Vagina (tissue), 2 donors: ENCODE measurements around the gene PSEN1. TPM values are rescaled to one million over a fixed set of nuclear protein-coding genes. Genes with fewer than 3 reads are reported as not detected.

Experiments
- DNase-seq, 2 donors: peaks; one replicate each; pipeline ENCODE4 v3.0.0-alpha.2; 2017; ENCODE audit errors: extremely low spot score in 2 of 2
- H3K27ac ChIP-seq: fragments of 200-600 bp; sonication (generic); one replicate; pipeline ENCODE4 v1.5.1; 2019
- H3K27me3 ChIP-seq: fragments of 200-600 bp; sonication (generic); one replicate; pipeline ENCODE4 v1.5.1; 2019
- H3K36me3 ChIP-seq, 2 donors: fragments of 200-600 bp; sonication (generic); one replicate each; pipeline ENCODE4 v1.5.1; 2017 to 2019
- H3K4me1 ChIP-seq: fragments of 200-600 bp; sonication (generic); one replicate; pipeline ENCODE4 v1.5.1; 2019
- H3K4me3 ChIP-seq, 2 donors: fragments of 200-600 bp; sonication (generic); 1 replicate in 1 of 2; 2 replicates in 1 of 2; pipeline ENCODE4 v1.5.1; 2016 to 2019
- H3K9me3 ChIP-seq: fragments of 200-600 bp; sonication (generic); one replicate; pipeline ENCODE4 v1.5.1; 2019
- POLR2A ChIP-seq, 2 donors: fragments of 450-650 bp; IDR thresholded peaks; one replicate each; pipeline ENCODE4 v1.6.1; 2017; ENCODE audit warnings: antibody characterized with exemption in 2 of 2, mild to moderate bottlenecking in 2 of 2, moderate library complexity in 2 of 2
- POLR2AphosphoS5 ChIP-seq, 2 donors: sonication (generic); formaldehyde crosslinking; IDR thresholded peaks; one replicate each; pipeline ENCODE4 v1.9.0; 2017; ENCODE audit warnings: antibody characterized with exemption in 2 of 2, mild to moderate bottlenecking in 2 of 2, low read depth in 1 of 2; ENCODE audit not compliant: insufficient read depth in 1 of 2
- intact Hi-C: fragments of 100-400 bp; cut with DNase I; formaldehyde crosslinking; loops from one replicate; pipeline ENCODE4 v1.15.1; 2023
- total RNA-seq: library from RNA; depleted of rRNA; stranded (reverse); fragments of >200 nt; gene quantifications from one replicate; pipeline ENCODE4 v1.2.3, GENCODE V29; 2016
- TF ChIP-seq, protein P1 (sequence below), 3 experiments: fragments of 450-650 bp in 2 of 3; fragments of 200-600 bp in 1 of 3; sonication (generic) in 1 of 3; IDR thresholded peaks; one replicate each; pipeline ENCODE4 v1.5.1; 2017 to 2019; ENCODE audit warnings: antibody characterized with exemption in 3 of 3, mild to moderate bottlenecking in 2 of 3, moderate library complexity in 2 of 3

Gene PSEN1
- total RNA-seq, 1 donor from 2014 or later: 47.1 TPM

DNA sequence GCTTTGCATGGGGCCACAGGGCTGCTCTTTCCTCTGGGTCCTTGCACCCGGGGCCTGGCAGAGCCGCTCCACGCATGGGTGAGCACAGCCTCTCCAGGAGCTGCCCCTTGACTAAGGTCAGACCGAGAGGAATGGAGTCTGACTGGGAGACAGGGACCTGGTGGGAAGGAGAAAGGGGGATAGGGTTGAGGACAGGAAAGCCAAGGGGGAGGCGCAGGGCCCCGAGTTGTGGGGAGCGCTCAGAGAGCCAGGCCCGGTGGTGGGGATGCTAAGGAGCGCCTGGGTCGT, 117.0 kb downstream of the PSEN1 start:
- no peak for TF ChIP-seq POLR2AphosphoS5 (IDR thresholded peaks at IDR 0.05; ENCODE audit: insufficient read depth in 1 of 2, low read depth in 1 of 2)
- TF ChIP-seq, protein P1, sequence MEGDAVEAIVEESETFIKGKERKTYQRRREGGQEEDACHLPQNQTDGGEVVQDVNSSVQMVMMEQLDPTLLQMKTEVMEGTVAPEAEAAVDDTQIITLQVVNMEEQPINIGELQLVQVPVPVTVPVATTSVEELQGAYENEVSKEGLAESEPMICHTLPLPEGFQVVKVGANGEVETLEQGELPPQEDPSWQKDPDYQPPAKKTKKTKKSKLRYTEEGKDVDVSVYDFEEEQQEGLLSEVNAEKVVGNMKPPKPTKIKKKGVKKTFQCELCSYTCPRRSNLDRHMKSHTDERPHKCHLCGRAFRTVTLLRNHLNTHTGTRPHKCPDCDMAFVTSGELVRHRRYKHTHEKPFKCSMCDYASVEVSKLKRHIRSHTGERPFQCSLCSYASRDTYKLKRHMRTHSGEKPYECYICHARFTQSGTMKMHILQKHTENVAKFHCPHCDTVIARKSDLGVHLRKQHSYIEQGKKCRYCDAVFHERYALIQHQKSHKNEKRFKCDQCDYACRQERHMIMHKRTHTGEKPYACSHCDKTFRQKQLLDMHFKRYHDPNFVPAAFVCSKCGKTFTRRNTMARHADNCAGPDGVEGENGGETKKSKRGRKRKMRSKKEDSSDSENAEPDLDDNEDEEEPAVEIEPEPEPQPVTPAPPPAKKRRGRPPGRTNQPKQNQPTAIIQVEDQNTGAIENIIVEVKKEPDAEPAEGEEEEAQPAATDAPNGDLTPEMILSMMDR (IDR thresholded peaks at IDR 0.05): no peak
- TF ChIP-seq POLR2A (IDR thresholded peaks at IDR 0.05): no peak
- Histone ChIP-seq H3K4me1 (no peaks in the 10 kb centered on the region), H3K4me3 (no peak overlapping the region), H3K36me3 (no peaks in the 10 kb centered on the region), H3K27ac (no peak overlapping the region), H3K9me3 (no peaks in the 10 kb centered on the region), H3K27me3 (no peaks in the 10 kb centered on the region)
- no peak for DNase-seq
- intact Hi-C loops: no loop called here

DNA sequence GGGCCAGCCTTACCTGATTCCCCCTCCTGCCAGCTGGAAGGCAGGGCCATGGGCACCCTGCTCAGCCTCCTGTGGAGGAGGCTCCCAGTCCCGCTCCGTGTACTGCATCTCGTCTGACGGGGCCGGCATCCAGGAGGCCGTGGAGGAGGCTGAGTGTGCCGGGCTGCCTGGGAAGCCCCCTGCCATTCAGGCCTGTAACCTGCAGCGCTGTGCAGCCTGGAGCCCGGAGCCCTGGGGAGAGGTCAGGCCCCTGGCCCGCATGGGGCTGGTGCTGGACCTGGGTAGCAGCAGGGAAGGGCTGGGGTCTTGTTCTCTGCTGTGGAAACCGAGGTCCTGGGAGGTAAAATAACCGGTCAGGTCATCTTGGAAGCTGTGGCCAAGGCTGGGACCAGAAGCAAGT, 117.4 kb downstream of the PSEN1 start:
- Histone ChIP-seq H3K4me1 (no peaks in the 10 kb centered on the region), H3K27ac (no peak overlapping the region), H3K9me3 (no peaks in the 10 kb centered on the region), H3K36me3 (no peaks in the 10 kb centered on the region), H3K27me3 (no peaks in the 10 kb centered on the region), H3K4me3 (no peak overlapping the region)
- intact Hi-C loops: no loop called here
- TF ChIP-seq POLR2AphosphoS5 (IDR thresholded peaks at IDR 0.05; ENCODE audit: insufficient read depth in 1 of 2, low read depth in 1 of 2): no peak
- TF ChIP-seq POLR2A (IDR thresholded peaks at IDR 0.05): no peak
- TF ChIP-seq, protein P1 (IDR thresholded peaks at IDR 0.05): no peak
- DNase-seq: no peak

DNA sequence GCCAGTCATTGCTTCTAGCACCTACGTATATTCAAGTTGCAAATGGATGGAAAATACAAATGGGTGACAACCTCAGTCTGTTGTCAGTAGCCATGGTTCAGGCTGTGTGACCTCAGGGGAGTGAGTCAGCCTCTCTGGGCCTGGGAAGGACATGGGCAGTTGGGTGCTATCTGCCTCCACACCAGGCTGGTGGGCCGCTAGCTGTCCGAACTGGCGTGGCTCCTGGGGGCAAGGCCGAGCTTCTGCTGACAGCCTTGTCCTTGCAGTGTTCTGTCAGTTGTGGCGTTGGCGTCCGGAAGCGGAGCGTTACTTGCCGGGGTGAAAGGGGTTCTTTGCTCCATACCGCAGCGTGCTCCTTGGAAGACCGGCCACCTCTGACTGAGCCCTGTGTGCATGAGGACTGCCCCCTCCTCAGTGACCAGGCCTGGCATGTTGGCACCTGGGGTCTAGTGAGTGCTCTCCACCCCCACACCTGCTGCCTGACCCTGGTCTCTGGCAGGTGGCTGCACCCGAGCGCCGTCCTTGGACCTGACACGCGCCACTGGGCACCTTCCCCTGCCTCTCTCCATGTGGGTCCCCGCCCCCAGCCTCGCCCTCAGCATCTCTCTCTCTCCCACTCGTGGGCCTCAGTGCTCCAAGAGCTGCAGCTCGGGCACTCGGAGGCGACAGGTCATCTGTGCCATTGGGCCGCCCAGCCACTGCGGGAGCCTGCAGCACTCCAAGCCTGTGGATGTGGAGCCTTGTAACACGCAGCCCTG, 118.1 kb downstream of the PSEN1 start:
- intact Hi-C loops: no loop called here
- Histone ChIP-seq H3K4me1 (no peaks in the 10 kb centered on the region), H3K4me3 (no peak overlapping the region), H3K9me3 (no peaks in the 10 kb centered on the region), H3K27me3 (no peaks in the 10 kb centered on the region), H3K36me3 (no peaks in the 10 kb centered on the region), H3K27ac (no peak overlapping the region)
- no peak for DNase-seq
- TF ChIP-seq, protein P1 (IDR thresholded peaks at IDR 0.05): no peak
- TF ChIP-seq POLR2AphosphoS5 (IDR thresholded peaks at IDR 0.05; ENCODE audit: insufficient read depth in 1 of 2, low read depth in 1 of 2) (no peak), POLR2A (IDR thresholded peaks at IDR 0.05) (no peak)

DNA sequence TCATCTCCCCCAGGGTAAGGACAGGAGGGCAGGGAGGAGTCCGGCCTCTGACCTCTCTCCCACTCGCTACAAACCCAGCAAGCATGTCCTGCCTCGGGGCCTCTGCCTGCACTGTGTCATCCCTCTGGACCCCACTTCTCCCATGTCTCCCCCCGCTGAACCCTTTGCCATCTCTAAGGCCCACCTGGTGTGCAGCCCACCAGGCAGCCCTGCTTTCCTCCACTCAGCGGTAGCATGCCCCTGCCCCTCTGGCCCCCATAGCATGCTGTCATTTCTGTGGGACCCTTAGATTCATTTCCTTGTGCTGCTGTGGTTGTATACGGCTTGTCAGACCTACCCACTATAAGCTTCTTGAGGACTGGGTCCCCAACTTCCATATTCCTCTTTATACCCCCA, 118.7 kb downstream of the PSEN1 start:
- TF ChIP-seq POLR2AphosphoS5 (IDR thresholded peaks at IDR 0.05; ENCODE audit: insufficient read depth in 1 of 2, low read depth in 1 of 2) (no peak), POLR2A (IDR thresholded peaks at IDR 0.05) (no peak)
- TF ChIP-seq, protein P1 (IDR thresholded peaks at IDR 0.05): no peak
- Histone ChIP-seq H3K4me1 (no peaks in the 10 kb centered on the region), H3K27ac (no peak overlapping the region), H3K4me3 (no peak overlapping the region), H3K9me3 (no peaks in the 10 kb centered on the region), H3K27me3 (no peaks in the 10 kb centered on the region), H3K36me3 (no peaks in the 10 kb centered on the region)
- intact Hi-C loops: no loop called here
- DNase-seq: no peak

DNA sequence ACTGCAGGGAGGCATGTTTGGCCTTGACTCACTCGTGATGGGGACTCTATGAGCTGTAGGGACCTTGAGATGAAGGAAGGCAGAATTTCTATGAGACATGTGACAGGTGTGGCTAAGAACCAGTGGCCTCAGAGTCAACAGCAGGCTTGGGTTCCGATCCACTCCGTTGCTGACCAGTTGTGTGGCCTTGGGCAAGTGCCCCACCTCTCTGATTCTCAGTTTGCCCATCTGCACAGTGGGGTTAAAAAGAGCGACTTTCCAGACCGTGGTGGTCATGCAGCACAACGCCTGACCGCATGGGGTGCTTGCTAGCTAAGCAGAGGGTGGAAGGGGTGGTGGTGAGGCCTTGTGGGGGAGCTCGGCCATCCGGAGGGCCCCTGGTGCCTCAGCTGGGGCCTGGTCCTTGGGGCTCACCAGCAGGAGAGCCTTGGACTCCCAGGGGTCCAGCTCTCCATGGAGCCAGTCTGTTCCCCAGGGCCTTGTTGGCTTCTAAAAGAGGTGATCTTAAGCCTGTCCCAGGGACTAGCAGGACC, 119.5 kb downstream of the PSEN1 start:
- no peak for DNase-seq
- intact Hi-C loops: no loop called here
- Histone ChIP-seq H3K27me3 (no peaks in the 10 kb centered on the region), H3K27ac (no peak overlapping the region), H3K4me1 (no peaks in the 10 kb centered on the region), H3K4me3 (no peak overlapping the region), H3K9me3 (no peaks in the 10 kb centered on the region), H3K36me3 (no peaks in the 10 kb centered on the region)
- TF ChIP-seq, protein P1 (IDR thresholded peaks at IDR 0.05): no peak
- no peak for TF ChIP-seq POLR2AphosphoS5 (IDR thresholded peaks at IDR 0.05; ENCODE audit: insufficient read depth in 1 of 2, low read depth in 1 of 2)
- TF ChIP-seq POLR2A (IDR thresholded peaks at IDR 0.05): no peak
